ENCODE results near the gene RABL6. TPM values are rescaled to one million over a fixed set of nuclear protein-coding genes. Genes with fewer than 3 reads are reported as not detected.
"Not testable (repeated sequence)": the region's sequence is repeated elsewhere in the genome, so short reads cannot be mapped to it uniquely, and the experiment has no call there.

RABL6 gene
- total RNA-seq, 1 donor = 64.8 TPM

DNA sequence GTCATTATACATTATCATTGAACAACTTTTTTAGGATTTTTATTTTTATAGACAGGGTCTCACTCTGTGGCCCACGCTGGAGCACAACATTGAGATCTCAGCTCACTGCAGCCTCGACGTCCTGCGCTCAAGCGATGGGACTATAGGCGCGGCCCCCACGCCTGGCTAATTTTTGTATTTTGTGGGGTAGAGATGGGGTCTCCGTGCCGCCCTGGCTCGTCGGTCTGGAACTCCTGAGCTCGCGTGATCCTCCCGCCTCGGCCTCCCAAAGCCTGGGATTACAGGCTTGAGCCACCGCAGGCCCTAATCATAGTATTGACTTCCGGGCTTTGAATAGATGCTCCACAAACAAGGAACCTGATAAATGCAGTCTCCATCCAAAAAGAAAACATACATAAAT is 59.7 kb downstream of the RABL6 start:
- no peaks in the 10 kb centered on the region for H3K27me3 ChIP-seq (ENCODE audit: insufficient read depth, low read length)
- no peak overlapping the region for H3K4me2 ChIP-seq (ENCODE audit: insufficient read depth, low read length)
- no peak overlapping the region for H2AFZ ChIP-seq (ENCODE audit: low read length)
- TF ChIP-seq, protein P1, sequence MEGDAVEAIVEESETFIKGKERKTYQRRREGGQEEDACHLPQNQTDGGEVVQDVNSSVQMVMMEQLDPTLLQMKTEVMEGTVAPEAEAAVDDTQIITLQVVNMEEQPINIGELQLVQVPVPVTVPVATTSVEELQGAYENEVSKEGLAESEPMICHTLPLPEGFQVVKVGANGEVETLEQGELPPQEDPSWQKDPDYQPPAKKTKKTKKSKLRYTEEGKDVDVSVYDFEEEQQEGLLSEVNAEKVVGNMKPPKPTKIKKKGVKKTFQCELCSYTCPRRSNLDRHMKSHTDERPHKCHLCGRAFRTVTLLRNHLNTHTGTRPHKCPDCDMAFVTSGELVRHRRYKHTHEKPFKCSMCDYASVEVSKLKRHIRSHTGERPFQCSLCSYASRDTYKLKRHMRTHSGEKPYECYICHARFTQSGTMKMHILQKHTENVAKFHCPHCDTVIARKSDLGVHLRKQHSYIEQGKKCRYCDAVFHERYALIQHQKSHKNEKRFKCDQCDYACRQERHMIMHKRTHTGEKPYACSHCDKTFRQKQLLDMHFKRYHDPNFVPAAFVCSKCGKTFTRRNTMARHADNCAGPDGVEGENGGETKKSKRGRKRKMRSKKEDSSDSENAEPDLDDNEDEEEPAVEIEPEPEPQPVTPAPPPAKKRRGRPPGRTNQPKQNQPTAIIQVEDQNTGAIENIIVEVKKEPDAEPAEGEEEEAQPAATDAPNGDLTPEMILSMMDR (IDR thresholded peaks at IDR 0.05; ENCODE audit: extremely low read depth, low read depth, low read length) = no peak
- peaks cover 30% of the 10 kb centered on the region for H3K79me2 ChIP-seq (ENCODE audit: insufficient read depth, low read length)
- no peaks in the 10 kb centered on the region for H3K9me3 ChIP-seq (ENCODE audit: low read depth, low read length)
- H3K4me3 ChIP-seq (ENCODE audit: insufficient read depth, low read length) = no peak overlapping the region
- peaks cover 20% of the 10 kb centered on the region for H3K36me3 ChIP-seq (ENCODE audit: insufficient read depth, low read length)
- H4K20me1 ChIP-seq (ENCODE audit: insufficient read depth, low read length) = peaks cover 10% of the 10 kb centered on the region
- no peak for DNase-seq (ENCODE audit: insufficient read length, low spot score, missing footprints)
- H3K4me1 ChIP-seq (ENCODE audit: insufficient read depth, low read length) = peaks cover 4% of the 10 kb centered on the region
- H3K27ac ChIP-seq (ENCODE audit: low read depth, low read length) = no peak overlapping the region

GRCh38 chr9:136867917-136868316 is 60.2 kb downstream of the RABL6 start:
- no peak overlapping the region for H3K4me2 ChIP-seq (ENCODE audit: insufficient read depth, low read length)
- H3K27ac ChIP-seq (ENCODE audit: low read depth, low read length) = no peak overlapping the region
- no peaks in the 10 kb centered on the region for H3K27me3 ChIP-seq (ENCODE audit: insufficient read depth, low read length)
- peaks cover 15% of the 10 kb centered on the region for H3K36me3 ChIP-seq (ENCODE audit: insufficient read depth, low read length)
- no peak overlapping the region for H3K4me3 ChIP-seq (ENCODE audit: insufficient read depth, low read length)
- no peak overlapping the region for H2AFZ ChIP-seq (ENCODE audit: low read length)
- no peaks in the 10 kb centered on the region for H3K9me3 ChIP-seq (ENCODE audit: low read depth, low read length)
- no peak for DNase-seq (ENCODE audit: insufficient read length, low spot score, missing footprints)
- peaks cover 30% of the 10 kb centered on the region for H3K79me2 ChIP-seq (ENCODE audit: insufficient read depth, low read length)
- peaks cover 4% of the 10 kb centered on the region for H3K4me1 ChIP-seq (ENCODE audit: insufficient read depth, low read length)
- TF ChIP-seq, protein P1 (IDR thresholded peaks at IDR 0.05; ENCODE audit: extremely low read depth, low read depth, low read length) = no peak
- H4K20me1 ChIP-seq (ENCODE audit: insufficient read depth, low read length) = peaks cover 10% of the 10 kb centered on the region

GRCh38 chr9:136868644-136869043 is 60.9 kb downstream of the RABL6 start:
- Histone ChIP-seq H3K4me1 (ENCODE audit: insufficient read depth, low read length) (peaks cover 4% of the 10 kb centered on the region), H3K9me3 (ENCODE audit: low read depth, low read length) (no peaks in the 10 kb centered on the region), H3K27ac (ENCODE audit: low read depth, low read length) (no peak overlapping the region), H3K27me3 (ENCODE audit: insufficient read depth, low read length) (no peaks in the 10 kb centered on the region), H3K36me3 (ENCODE audit: insufficient read depth, low read length) (peaks cover 8% of the 10 kb centered on the region), H3K4me3 (ENCODE audit: insufficient read depth, low read length) (no peak overlapping the region), H3K79me2 (ENCODE audit: insufficient read depth, low read length) (peaks cover 23% of the 10 kb centered on the region), H2AFZ (ENCODE audit: low read length) (no peak overlapping the region), H4K20me1 (ENCODE audit: insufficient read depth, low read length) (peaks cover 10% of the 10 kb centered on the region), H3K4me2 (ENCODE audit: insufficient read depth, low read length) (no peak overlapping the region)
- TF ChIP-seq, protein P1 (IDR thresholded peaks at IDR 0.05; ENCODE audit: extremely low read depth, low read depth, low read length) = no peak
- DNase-seq (ENCODE audit: insufficient read length, low spot score, missing footprints) = peak; percentile 78

DNA sequence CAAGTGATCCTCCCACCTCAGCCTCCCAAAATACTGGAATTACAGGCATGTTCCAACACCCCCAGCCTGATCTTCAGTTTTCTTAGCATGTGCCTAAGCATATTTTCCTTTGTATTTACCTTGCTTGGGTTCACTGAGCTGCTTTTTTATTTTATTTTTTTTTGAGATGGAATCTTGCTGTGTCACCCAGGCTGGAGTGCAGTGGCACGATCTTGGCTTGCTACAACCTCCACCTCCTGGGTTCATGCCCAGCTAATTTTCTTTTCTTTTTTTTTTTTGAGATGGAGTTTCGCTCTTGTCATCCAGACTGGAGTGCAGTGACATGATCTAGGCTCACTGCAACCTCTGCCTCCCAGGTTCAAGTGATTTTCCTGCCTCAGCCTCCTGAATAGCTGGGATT is 61.9 kb downstream of the RABL6 start:
- H3K4me1 ChIP-seq (ENCODE audit: insufficient read depth, low read length); H4K20me1 ChIP-seq (ENCODE audit: insufficient read depth, low read length); H3K4me2 ChIP-seq (ENCODE audit: insufficient read depth, low read length); H3K36me3 ChIP-seq (ENCODE audit: insufficient read depth, low read length); H3K27me3 ChIP-seq (ENCODE audit: insufficient read depth, low read length); H3K4me3 ChIP-seq (ENCODE audit: insufficient read depth, low read length); H2AFZ ChIP-seq (ENCODE audit: low read length); DNase-seq (ENCODE audit: insufficient read length, low spot score, missing footprints); H3K27ac ChIP-seq (ENCODE audit: low read depth, low read length); H3K9me3 ChIP-seq (ENCODE audit: low read depth, low read length): not testable (repeated sequence)
- peaks cover 16% of the 10 kb centered on the region for H3K79me2 ChIP-seq (ENCODE audit: insufficient read depth, low read length)
